PFSK-1 (cell line): Measurements from ENCODE around the gene SLC46A3.

Source experiments
- FOXP2 ChIP-seq: optimal IDR thresholded peaks from 2 replicates; pipeline ENCODE3; 2011; ENCODE audit warnings: borderline replicate concordance, control low read depth, inconsistent platforms; ENCODE audit not compliant: insufficient read depth; ENCODE audit errors: extremely low read length, extremely low read depth
- POLR2AphosphoS5 ChIP-seq: IDR thresholded peaks from 2 replicates; pipeline ENCODE4 v1.6.1; 2012; ENCODE audit warnings: low read depth, mild to moderate bottlenecking, control low read depth, low read length, moderate library complexity
- REST ChIP-seq, 2 experiments: IDR thresholded peaks; 2 replicates each; pipeline versions ENCODE4 v1.6.1 to v1.8.0; 2011 to 2012; ENCODE audit warnings: low read depth in 2 of 2, low read length in 2 of 2, control low read depth in 1 of 2, inconsistent platforms in 1 of 2, mild to moderate bottlenecking in 1 of 2, moderate library complexity in 1 of 2; ENCODE audit not compliant: insufficient read depth in 1 of 2
- SIN3A ChIP-seq: IDR thresholded peaks from 2 replicates; pipeline ENCODE4 v1.6.1; 2012; ENCODE audit warnings: mild to moderate bottlenecking, low read length, moderate library complexity, borderline replicate concordance; ENCODE audit not compliant: insufficient read depth
- TAF1 ChIP-seq: IDR thresholded peaks from 2 replicates; pipeline ENCODE4 v1.6.1; 2012; ENCODE audit warnings: low read length, control low read depth, borderline replicate concordance; ENCODE audit not compliant: insufficient read depth

The SLC46A3 gene

GRCh38 chr13:28685114-28685513 is 33.7 kb downstream of the SLC46A3 start:
- TF ChIP-seq POLR2AphosphoS5 (no peak), SIN3A (no peak), TAF1 (no peak), REST (IDR thresholded peaks at IDR 0.05; ENCODE audit: insufficient read depth in 1 of 2, low read depth in 2 of 2, low read length in 2 of 2) (no peak), FOXP2 (no peak)

- TF ChIP-seq FOXP2 = no peak
- TF ChIP-seq SIN3A = no peak
- TF ChIP-seq REST (IDR thresholded peaks at IDR 0.05; ENCODE audit: insufficient read depth in 1 of 2, low read depth in 2 of 2, low read length in 2 of 2) = no peak
- TF ChIP-seq TAF1 = no peak
- no peak for TF ChIP-seq POLR2AphosphoS5
These were observed 34.5 kb downstream of the SLC46A3 start for GRCh38 chr13:28684257-28684656.

GRCh38 chr13:28680541-28680940 is 38.2 kb downstream of the SLC46A3 start:
- TF ChIP-seq TAF1 = no peak
- no peak for TF ChIP-seq SIN3A
- no peak for TF ChIP-seq FOXP2
- TF ChIP-seq POLR2AphosphoS5 = no peak
- TF ChIP-seq REST (IDR thresholded peaks at IDR 0.05; ENCODE audit: insufficient read depth in 1 of 2, low read depth in 2 of 2, low read length in 2 of 2) = no peak

GRCh38 chr13:28679628-28680027 is 39.1 kb downstream of the SLC46A3 start:
- TF ChIP-seq REST (IDR thresholded peaks at IDR 0.05; ENCODE audit: insufficient read depth in 1 of 2, low read depth in 2 of 2, low read length in 2 of 2) (no peak), TAF1 (no peak), POLR2AphosphoS5 (no peak), FOXP2 (no peak), SIN3A (no peak)

GRCh38 chr13:28678809-28679208 is 40.0 kb downstream of the SLC46A3 start:
- TF ChIP-seq SIN3A = no peak
- TF ChIP-seq TAF1 = no peak
- TF ChIP-seq REST (IDR thresholded peaks at IDR 0.05; ENCODE audit: insufficient read depth in 1 of 2, low read depth in 2 of 2, low read length in 2 of 2) = no peak
- no peak for TF ChIP-seq POLR2AphosphoS5
- no peak for TF ChIP-seq FOXP2
